ENCODE data around the gene FIS1.

The FIS1 gene

GRCh38 chr7:101235522-101235921 lies 9.4 kb downstream of the FIS1 start:
- in situ Hi-C loops (cut with MboI; ENCODE audit: low sequenced_read_pairs), result no loop called here

- in situ Hi-C loops (cut with MboI; ENCODE audit: low sequenced_read_pairs), result no loop called here
Measured at GRCh38 chr7:101235050-101235449, 9.8 kb downstream of the FIS1 start.

- in situ Hi-C loops (cut with MboI; ENCODE audit: low sequenced_read_pairs), result no loop called here
Measured at GRCh38 chr7:101234636-101235035, 10.2 kb downstream of the FIS1 start.

DNA sequence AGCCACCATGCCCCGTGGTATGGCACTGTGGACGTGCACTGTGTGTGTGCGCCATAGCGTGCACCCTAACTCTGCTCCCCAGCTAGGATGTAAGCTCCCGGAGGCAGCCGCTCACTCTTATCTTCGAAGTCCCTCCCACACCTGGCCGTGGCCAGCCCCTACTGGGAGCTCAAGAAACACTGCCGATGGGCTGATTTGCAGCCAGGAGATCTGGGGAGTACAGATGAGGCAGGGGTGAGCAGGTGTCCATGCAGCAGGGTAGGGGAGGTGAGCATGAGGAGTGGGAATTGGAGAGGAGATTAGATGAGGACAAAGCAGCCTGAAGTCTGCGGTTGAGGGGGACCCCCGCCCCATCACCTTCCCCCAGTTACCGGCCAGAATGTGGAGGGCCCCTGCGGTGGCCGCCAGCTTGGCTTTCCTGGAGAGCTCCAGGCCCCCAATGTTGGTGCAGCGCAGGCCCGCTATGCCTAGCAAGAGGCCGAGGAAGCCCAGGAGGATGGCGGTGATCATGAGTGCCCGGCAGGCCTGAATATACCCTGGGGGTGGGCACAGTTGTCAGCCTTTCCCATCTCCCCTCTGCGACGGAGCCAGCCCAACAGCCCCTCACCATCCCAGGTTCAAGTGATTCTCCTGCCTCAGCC lies 10.9 kb downstream of the FIS1 start:
- in situ Hi-C loops (cut with MboI; ENCODE audit: low sequenced_read_pairs), result no loop called here

DNA sequence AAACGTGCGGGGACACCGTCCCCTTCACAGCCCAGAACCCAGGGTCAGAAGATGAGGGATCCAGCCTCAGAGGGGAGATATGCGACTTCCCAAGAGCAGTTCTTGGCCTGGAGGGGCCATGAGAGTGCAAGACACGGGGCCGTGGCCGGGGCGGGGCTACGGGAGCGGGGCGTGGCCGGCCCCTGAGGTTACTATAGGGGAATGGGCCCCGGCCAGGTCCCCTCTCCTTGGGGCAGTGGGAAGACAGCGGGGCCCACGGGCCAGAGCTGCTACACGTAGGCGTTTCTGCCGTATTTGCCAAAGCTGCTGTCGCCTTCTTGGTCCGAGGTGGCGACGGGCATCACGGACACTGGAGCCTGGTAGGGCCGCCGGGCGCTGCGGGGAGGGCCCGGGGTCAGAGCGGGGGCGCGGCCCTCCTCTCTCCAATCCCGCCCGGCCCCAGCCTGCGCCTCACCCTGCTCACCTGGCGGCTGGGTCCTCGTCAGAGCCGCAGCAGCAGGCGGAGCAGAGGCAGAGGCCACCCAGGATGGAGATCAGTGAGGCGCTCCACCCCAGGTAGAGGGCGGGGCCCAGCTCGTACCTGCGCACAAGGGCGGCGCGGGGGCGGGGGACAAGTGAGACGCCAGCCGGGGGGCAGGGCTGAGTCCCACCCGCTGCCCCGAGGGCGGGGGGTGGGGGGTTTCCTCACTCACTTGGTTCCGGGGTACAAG lies 12.6 kb downstream of the FIS1 start:
- in situ Hi-C loops (cut with MboI; ENCODE audit: low sequenced_read_pairs), result no loop called here

- in situ Hi-C loops (cut with MboI; ENCODE audit: low sequenced_read_pairs), result no loop called here
Measured at GRCh38 chr7:101231644-101232043, 13.2 kb downstream of the FIS1 start.

DNA sequence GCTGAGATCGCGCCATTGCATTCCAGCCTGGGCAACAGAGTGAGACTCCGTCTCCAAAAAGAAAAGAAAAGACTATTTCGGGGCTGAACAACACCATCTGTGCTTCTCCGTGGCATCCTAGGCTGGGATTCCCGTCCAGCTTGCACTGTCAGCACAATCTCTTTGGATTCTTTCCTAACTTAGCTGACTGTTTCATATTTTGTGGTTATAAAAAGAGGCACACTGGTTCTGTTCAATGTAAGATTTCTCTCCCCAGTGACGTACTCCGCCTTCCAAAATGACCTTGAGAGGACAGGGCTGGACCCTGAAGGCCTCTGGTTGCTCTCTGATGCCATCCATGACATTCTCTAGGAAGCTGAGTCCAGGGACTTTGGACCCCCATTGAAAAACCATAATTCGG lies 18.2 kb downstream of the FIS1 start:
- in situ Hi-C loops (cut with MboI; ENCODE audit: low sequenced_read_pairs), result no loop called here

- in situ Hi-C loops (cut with MboI; ENCODE audit: low sequenced_read_pairs), result no loop called here
Measured at GRCh38 chr7:101225650-101226049, 19.2 kb downstream of the FIS1 start.

- in situ Hi-C loops (cut with MboI; ENCODE audit: low sequenced_read_pairs), result no loop called here
Measured at GRCh38 chr7:101223528-101223927, 21.4 kb downstream of the FIS1 start.

DNA sequence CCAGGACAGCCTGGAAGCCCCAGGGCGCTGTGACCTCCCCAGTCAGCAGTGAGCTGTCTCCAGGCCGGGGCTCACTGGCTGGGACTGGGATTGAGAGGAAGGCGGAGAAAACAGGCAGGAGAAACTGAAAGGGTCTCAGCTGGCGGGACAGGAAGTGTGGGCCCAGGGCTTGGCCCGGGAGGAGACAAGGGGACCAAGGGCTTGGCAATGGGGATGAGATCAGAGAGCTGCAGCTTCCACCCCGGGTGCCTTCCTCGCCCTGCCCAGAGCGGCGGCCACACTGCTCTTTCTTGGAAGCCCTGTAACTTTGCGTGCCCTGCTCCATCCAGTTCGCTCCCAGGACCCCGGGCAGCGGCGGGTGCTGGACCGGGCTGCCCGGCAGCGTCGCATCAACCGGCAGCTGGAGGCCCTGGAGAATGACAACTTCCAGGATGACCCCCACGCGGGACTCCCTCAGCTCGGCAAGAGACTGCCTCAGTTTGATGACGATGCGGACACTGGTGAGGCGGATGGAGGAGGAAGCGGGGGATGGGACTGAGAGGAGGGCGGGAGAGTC lies 22.5 kb downstream of the FIS1 start:
- in situ Hi-C loops (cut with MboI; ENCODE audit: low sequenced_read_pairs), result no loop called here

- in situ Hi-C loops (cut with MboI; ENCODE audit: low sequenced_read_pairs), result no loop called here
Measured at GRCh38 chr7:101220295-101220694, 24.6 kb downstream of the FIS1 start.

- in situ Hi-C loops (cut with MboI; ENCODE audit: low sequenced_read_pairs), result no loop called here
Measured at GRCh38 chr7:101218236-101219125, 26.4 kb downstream of the FIS1 start.

DNA sequence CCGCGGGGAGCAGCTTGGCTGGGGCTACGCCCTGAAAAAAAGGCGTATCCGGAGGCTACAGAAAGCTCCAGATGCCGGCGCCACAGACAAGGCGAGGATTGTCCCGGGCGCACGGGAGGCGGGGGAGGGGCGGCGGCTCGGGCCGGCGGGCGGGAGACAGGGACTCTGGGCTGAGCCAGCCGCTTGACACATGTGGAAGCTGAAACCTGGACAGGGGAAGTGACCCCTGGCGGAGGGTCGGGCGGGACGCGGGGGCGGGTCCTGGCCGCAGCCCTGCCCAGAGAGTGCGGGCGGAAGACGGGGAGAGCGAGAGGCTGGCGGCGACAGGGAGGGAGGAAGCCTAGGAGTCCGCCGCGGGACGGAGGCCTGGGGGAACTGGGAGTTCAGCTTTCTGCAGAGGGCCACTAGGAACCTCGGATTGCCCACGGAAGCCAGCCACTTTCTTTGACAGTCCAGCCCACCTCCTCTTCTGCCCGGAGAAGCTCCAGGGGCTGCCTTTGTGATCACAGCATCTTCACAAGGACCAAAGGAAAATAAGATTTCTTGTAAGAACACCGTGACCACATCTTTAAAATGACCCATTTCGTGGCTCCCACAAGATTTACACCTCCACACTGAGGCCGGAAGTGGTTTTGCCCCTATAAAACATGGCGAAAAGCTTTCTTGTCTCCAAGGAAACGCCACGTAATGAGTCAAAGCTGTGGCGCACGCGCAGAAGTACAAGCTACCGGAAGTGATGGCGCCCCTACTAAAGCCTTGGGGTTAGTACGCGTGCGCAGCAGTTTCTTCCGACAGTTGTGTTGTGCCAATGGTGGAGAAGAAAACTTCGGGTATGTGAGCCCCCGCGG lies 27.3 kb downstream of the FIS1 start, which contains the start of the genes PLOD3 and ZNHIT1:
PLOD3 (minus strand) TSS at position 194 of the 848 bp plus-strand sequence. CDS start 307 bp downstream, outside the sequence.
ZNHIT1 (plus strand) TSS at position 778 of the 848 bp plus-strand sequence; CDS start at position 809, 31 bp downstream.
- in situ Hi-C loops (cut with MboI; ENCODE audit: low sequenced_read_pairs), result no loop called here

- in situ Hi-C loops (cut with MboI; ENCODE audit: low sequenced_read_pairs), result no loop called here
Measured at GRCh38 chr7:101216860-101217387, 28.0 kb downstream of the FIS1 start.

DNA sequence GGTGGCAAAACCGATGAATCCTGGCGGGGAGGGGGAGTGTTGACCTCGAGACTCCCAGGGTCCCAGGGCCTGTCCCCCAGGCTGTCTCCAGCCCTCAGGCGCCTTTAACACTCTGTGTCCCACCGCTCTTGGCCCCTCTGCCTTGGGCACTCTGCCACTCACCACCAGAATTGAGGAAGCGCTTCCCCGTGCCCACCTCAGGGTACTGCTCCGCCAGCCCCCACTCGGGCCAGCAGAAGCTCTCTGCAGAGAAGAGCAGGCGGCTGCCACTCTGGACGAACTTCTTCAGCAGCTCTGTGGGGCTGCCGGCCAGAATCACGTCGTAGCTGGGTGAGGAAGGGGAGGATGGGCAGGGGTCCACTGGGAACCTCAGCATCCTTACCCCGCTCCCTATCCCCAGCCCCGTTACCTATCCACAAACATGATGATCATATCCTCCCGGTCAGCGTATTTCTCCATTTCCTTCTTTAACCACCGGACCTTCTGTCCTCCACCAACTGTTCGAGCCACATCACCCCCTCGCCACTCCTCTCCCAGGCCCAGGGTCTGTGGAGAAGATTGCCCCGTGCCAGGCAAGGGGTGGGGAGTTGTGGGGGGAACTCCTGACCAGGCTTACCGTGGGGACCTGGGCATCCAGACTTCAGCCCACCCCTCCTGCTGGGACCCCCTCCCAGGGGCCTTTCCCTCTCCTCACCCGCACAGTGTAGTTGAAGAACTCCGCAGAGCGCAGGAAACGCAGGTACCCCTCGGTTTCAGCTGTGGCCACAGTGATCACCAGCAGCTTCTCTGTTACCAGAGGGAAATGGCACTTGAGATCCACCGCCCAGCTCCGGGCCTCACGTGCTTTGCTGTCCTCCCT lies 28.7 kb downstream of the FIS1 start:
- in situ Hi-C loops (cut with MboI; ENCODE audit: low sequenced_read_pairs), result no loop called here

GRCh38 chr7:101212014-101212413 lies 32.9 kb downstream of the FIS1 start:
- in situ Hi-C loops (cut with MboI; ENCODE audit: low sequenced_read_pairs), result no loop called here

DNA sequence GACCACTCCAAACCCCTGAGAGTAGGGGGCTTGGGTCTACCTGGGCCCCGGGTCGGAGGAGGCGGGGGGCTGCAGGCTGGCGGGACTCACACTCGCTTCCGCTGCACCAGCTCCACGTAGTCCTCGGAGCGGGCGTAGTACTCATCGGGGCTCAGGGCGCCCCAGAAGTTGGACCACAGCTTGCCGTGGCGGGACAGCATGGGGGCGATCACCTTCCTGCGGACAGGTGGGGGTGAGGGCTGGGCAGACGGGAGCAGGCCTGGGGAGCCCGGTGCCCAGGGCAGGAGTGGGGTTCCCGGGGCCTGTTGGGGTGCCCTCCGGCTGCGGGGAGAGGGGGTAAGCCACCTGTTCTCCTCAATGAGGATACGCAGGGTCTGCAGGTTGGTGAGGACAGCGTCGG lies 33.4 kb downstream of the FIS1 start:
- in situ Hi-C loops (cut with MboI; ENCODE audit: low sequenced_read_pairs), result no loop called here

GRCh38 chr7:101210143-101210542 lies 34.7 kb downstream of the FIS1 start:
- in situ Hi-C loops (cut with MboI; ENCODE audit: low sequenced_read_pairs), result no loop called here

- in situ Hi-C loops (cut with MboI; ENCODE audit: low sequenced_read_pairs), result no loop called here
Measured at GRCh38 chr7:101208794-101209193, 36.1 kb downstream of the FIS1 start.

All from HL-60/S4 treated with retinoic acid at 250 ng/mL for 4 days and 3 days (cell line).